IMR-90 (cell line): ENCODE measurements around the gene PLSCR5. TPM values are rescaled to one million over a fixed set of nuclear protein-coding genes. Genes with fewer than 3 reads are reported as not detected.
A peak's percentile ranks its signal among the peaks of the same experiment; 100 is the strongest.

Experiments
- ATAC-seq: fragments of 200-7000 bp; cut with Tn5 transposase; 2 replicates; pipeline ENCODE4 v1.9.1; 2020; ENCODE audit warnings: low read depth, mild to moderate bottlenecking, moderate library complexity
- BruUV-seq: library from RNA; stranded (reverse); fragments of 400-500 nt; replicated peaks from 2 replicates; lab custom pipeline; 2021; lab: Mats Ljungman, UMichigan
- CTCF ChIA-PET: fragments of 300-600 bp; formaldehyde crosslinking; extraction: SDS; loops from one replicate; lab custom pipeline; 2021; ENCODE audit warnings: antibody characterized with exemption; lab: Yijun Ruan, JAX
- POLR2A ChIA-PET: fragments of 300-600 bp; sonication (Branson Sonifier 250); formaldehyde crosslinking; loops from one replicate; lab custom pipeline; 2022; ENCODE audit warnings: antibody characterized with exemption; ENCODE audit not compliant: unreplicated experiment; lab: Charles Lee
- DNase-seq: peaks from one replicate; pipeline ENCODE4 v3.0.0; 2013
- H2AFZ ChIP-seq: replicated peaks from 2 replicates; pipeline ENCODE3; 2013; ENCODE audit warnings: low read length, mild to moderate bottlenecking; ENCODE audit not compliant: poor library complexity
- H2AK5ac ChIP-seq: 2 replicates; pipeline ENCODE4 v1.6.1; 2013; ENCODE audit warnings: low read depth, low read length, inconsistent platforms
- H2AK9ac ChIP-seq: replicated peaks from 2 replicates; pipeline ENCODE3; 2013; ENCODE audit warnings: mild to moderate bottlenecking, low read depth, low read length, moderate library complexity; ENCODE audit not compliant: poor library complexity
- H2BK120ac ChIP-seq: 2 replicates; pipeline ENCODE4 v1.6.1; 2013; ENCODE audit warnings: low read depth, low read length, inconsistent platforms
- H2BK15ac ChIP-seq: 3 replicates; pipeline ENCODE4 v1.6.1; 2013; ENCODE audit warnings: low read depth, low read length, inconsistent platforms
- H2BK20ac ChIP-seq: 2 replicates; pipeline ENCODE4 v1.6.1; 2013; ENCODE audit warnings: low read depth, mild to moderate bottlenecking, inconsistent platforms, low read length, moderate library complexity
- H2BK5ac ChIP-seq: 2 replicates; pipeline ENCODE4 v1.6.1; 2013; ENCODE audit warnings: mild to moderate bottlenecking, low read depth, low read length, inconsistent platforms; ENCODE audit not compliant: poor library complexity, severe bottlenecking
- H3K14ac ChIP-seq: replicated peaks from 2 replicates; pipeline ENCODE4 v1.6.1; 2013; ENCODE audit warnings: low read depth, low read length, inconsistent platforms
- H3K18ac ChIP-seq: 2 replicates; pipeline ENCODE4 v1.6.1; 2013; ENCODE audit warnings: low read depth, low read length, control low read depth
- H3K23ac ChIP-seq: 2 replicates; pipeline ENCODE4 v1.6.1; 2013; ENCODE audit warnings: low read depth, low read length, inconsistent platforms
- H3K27ac ChIP-seq: 2 replicates; pipeline ENCODE4 v1.5.1; 2013; ENCODE audit warnings: mild to moderate bottlenecking, control low read depth, low read length; ENCODE audit not compliant: insufficient read depth
- H3K27me3 ChIP-seq: 2 replicates; pipeline ENCODE4 v1.6.1; 2013; ENCODE audit warnings: low read length; ENCODE audit not compliant: control insufficient read depth, insufficient read depth
- H3K36me3 ChIP-seq: 2 replicates; pipeline ENCODE4 v1.6.1; 2013; ENCODE audit warnings: low read length, mixed read lengths; ENCODE audit not compliant: control insufficient read depth, insufficient read depth
- H3K4ac ChIP-seq: 2 replicates; pipeline ENCODE4 v1.6.1; 2013; ENCODE audit warnings: low read depth, low read length, inconsistent platforms
- H3K4me1 ChIP-seq: 2 replicates; pipeline ENCODE4 v1.6.1; 2013; ENCODE audit warnings: low read length, mixed read lengths; ENCODE audit not compliant: control insufficient read depth, insufficient read depth
- H3K4me2 ChIP-seq: 2 replicates; pipeline ENCODE4 v1.6.1; 2013; ENCODE audit warnings: low read depth, mild to moderate bottlenecking, control low read depth, low read length, moderate library complexity
- H3K4me3 ChIP-seq: 2 replicates; pipeline ENCODE4 v1.5.1; 2013; ENCODE audit warnings: low read depth, mild to moderate bottlenecking, control low read depth, low read length, moderate library complexity; ENCODE audit not compliant: insufficient read depth
- H3K56ac ChIP-seq: 2 replicates; pipeline ENCODE4 v1.6.1; 2013; ENCODE audit warnings: low read length, inconsistent platforms; ENCODE audit not compliant: insufficient read depth; ENCODE audit errors: extremely low read depth
- H3K79me1 ChIP-seq, 2 experiments: 2 replicates each; pipeline ENCODE4 v1.6.1; 2013; ENCODE audit warnings: low read length in 2 of 2, inconsistent platforms in 1 of 2, low read depth in 1 of 2
- H3K9ac ChIP-seq: 2 replicates; pipeline ENCODE4 v1.6.1; 2013; ENCODE audit warnings: low read depth, low read length, control low read depth
- H3K9me1 ChIP-seq: 2 replicates; pipeline ENCODE4 v1.6.1; 2013; ENCODE audit warnings: low read length, inconsistent platforms; ENCODE audit not compliant: insufficient read depth
- H3K9me3 ChIP-seq: 2 replicates; pipeline ENCODE4 v1.6.1; 2013; ENCODE audit warnings: low read length; ENCODE audit not compliant: control insufficient read depth, insufficient read depth
- H4K20me1 ChIP-seq: 2 replicates; pipeline ENCODE4 v1.6.1; 2013; ENCODE audit warnings: low read length, inconsistent platforms; ENCODE audit not compliant: insufficient read depth
- H4K5ac ChIP-seq: 2 replicates; pipeline ENCODE4 v1.6.1; 2013; ENCODE audit warnings: mild to moderate bottlenecking, low read depth, low read length, control low read depth
- H4K8ac ChIP-seq, 2 experiments: 2 replicates each; pipeline ENCODE4 v1.6.1; 2013; ENCODE audit warnings: low read depth in 2 of 2, low read length in 2 of 2, control low read depth in 1 of 2, inconsistent platforms in 1 of 2
- H4K91ac ChIP-seq: 2 replicates; pipeline ENCODE4 v1.6.1; 2013; ENCODE audit warnings: low read depth, low read length, inconsistent platforms; ENCODE audit not compliant: insufficient read depth
- BHLHE40 ChIP-seq: fragments of 150-350 bp; IDR thresholded peaks from 2 replicates; pipeline ENCODE4 v1.6.1; 2016; ENCODE audit warnings: mild to moderate bottlenecking, low read depth, low read length
- CEBPB ChIP-seq: IDR thresholded peaks from 2 replicates; pipeline ENCODE4 v1.6.1; 2012; ENCODE audit warnings: low read depth, low read length, improper control_type of control experiment
- CHD1 ChIP-seq: IDR thresholded peaks from 2 replicates; pipeline ENCODE4 v1.6.1; 2012; ENCODE audit warnings: low read depth, low read length, improper control_type of control experiment
- ELK1 ChIP-seq: fragments of 150-350 bp; IDR thresholded peaks from 2 replicates; pipeline ENCODE4 v1.6.1; 2016; ENCODE audit warnings: low read depth, mild to moderate bottlenecking, low read length, moderate library complexity, borderline replicate concordance
- FOS ChIP-seq: fragments of 150-350 bp; IDR thresholded peaks from 2 replicates; pipeline ENCODE4 v1.6.1; 2016; ENCODE audit warnings: low read depth, low read length
- MAFK ChIP-seq: IDR thresholded peaks from 2 replicates; pipeline ENCODE4 v1.6.1; 2012; ENCODE audit warnings: low read depth, low read length, improper control_type of control experiment
- MAZ ChIP-seq: IDR thresholded peaks from 2 replicates; pipeline ENCODE4 v1.6.1; 2012; ENCODE audit warnings: low read depth, mild to moderate bottlenecking, low read length, improper control_type of control experiment, moderate library complexity, borderline replicate concordance
- MXI1 ChIP-seq: IDR thresholded peaks from 2 replicates; pipeline ENCODE4 v1.6.1; 2012; ENCODE audit warnings: low read depth, mild to moderate bottlenecking, low read length, moderate library complexity, borderline replicate concordance
- NFE2L2 ChIP-seq: fragments of 150-350 bp; IDR thresholded peaks from 2 replicates; pipeline ENCODE4 v1.6.1; 2016; ENCODE audit warnings: low read depth, mild to moderate bottlenecking, low read length
- POLR2A ChIP-seq: IDR thresholded peaks from 2 replicates; pipeline ENCODE4 v1.6.1; 2012; ENCODE audit warnings: mild to moderate bottlenecking, low read depth, low read length
- RAD21 ChIP-seq: IDR thresholded peaks from 2 replicates; pipeline ENCODE4 v1.6.1; 2012; ENCODE audit warnings: low read length, improper control_type of control experiment
- RCOR1 ChIP-seq: IDR thresholded peaks from 2 replicates; pipeline ENCODE4 v1.6.1; 2012; ENCODE audit warnings: mild to moderate bottlenecking, low read length, improper control_type of control experiment; ENCODE audit not compliant: insufficient replicate concordance
- RFX5 ChIP-seq: IDR thresholded peaks from 2 replicates; pipeline ENCODE4 v1.8.0; 2012; ENCODE audit warnings: low read depth, mild to moderate bottlenecking, low read length, moderate library complexity
- SMC3 ChIP-seq: fragments of 150-350 bp; IDR thresholded peaks from 2 replicates; pipeline ENCODE4 v1.6.1; 2016; ENCODE audit warnings: low read depth, mild to moderate bottlenecking, antibody characterized with exemption, low read length, moderate library complexity
- dilution Hi-C: fragments of 300-500 bp; cut with HindIII; formaldehyde crosslinking; loops from one replicate; pipeline ENCODE4 v1.14.3; 2018; ENCODE audit warnings: low sequenced_read_pairs; ENCODE audit not compliant: unreplicated experiment
- in situ Hi-C: fragments of 300-500 bp; cut with MboI; formaldehyde crosslinking; loops from 3 replicates; pipeline ENCODE4 v1.14.3; 2019; ENCODE audit warnings: low sequenced_read_pairs, inconsistent platforms, mixed read lengths
- intact Hi-C: fragments of 100-400 bp; cut with micrococcal nuclease; formaldehyde crosslinking; loops from 2 replicates; pipeline ENCODE4 v1.10.0; 2022
- polyA plus RNA-seq, 3 experiments: library from polyadenylated mRNA; depleted of rRNA; stranded (reverse); fragments of >200 nt; gene quantifications; 2 replicates each; pipeline ENCODE4 v1.2.3, GENCODE V29; 2012; ENCODE audit warnings: low replicate concordance in 1 of 3
- total RNA-seq: library from RNA; depleted of rRNA; stranded (reverse); fragments of >200 nt; gene quantifications from 2 replicates; pipeline ENCODE4 v1.2.3, GENCODE V29; 2012
- TF ChIP-seq, protein P1 (sequence below): fragments of 150-350 bp; IDR thresholded peaks from 2 replicates; pipeline ENCODE4 v1.6.1; 2017; ENCODE audit warnings: mild to moderate bottlenecking, antibody characterized with exemption, low read length, low read depth
- TF ChIP-seq, protein P2 (sequence below): conservative IDR thresholded peaks from 2 replicates; pipeline ENCODE4 v1.5.1; 2012; ENCODE audit warnings: mild to moderate bottlenecking, low read depth, low read length, improper control_type of control experiment

The PLSCR5 gene
- total and polyA plus RNA-seq, 2 of the 4 experiments (the other 2 are of a cell fraction): not detected

DNA sequence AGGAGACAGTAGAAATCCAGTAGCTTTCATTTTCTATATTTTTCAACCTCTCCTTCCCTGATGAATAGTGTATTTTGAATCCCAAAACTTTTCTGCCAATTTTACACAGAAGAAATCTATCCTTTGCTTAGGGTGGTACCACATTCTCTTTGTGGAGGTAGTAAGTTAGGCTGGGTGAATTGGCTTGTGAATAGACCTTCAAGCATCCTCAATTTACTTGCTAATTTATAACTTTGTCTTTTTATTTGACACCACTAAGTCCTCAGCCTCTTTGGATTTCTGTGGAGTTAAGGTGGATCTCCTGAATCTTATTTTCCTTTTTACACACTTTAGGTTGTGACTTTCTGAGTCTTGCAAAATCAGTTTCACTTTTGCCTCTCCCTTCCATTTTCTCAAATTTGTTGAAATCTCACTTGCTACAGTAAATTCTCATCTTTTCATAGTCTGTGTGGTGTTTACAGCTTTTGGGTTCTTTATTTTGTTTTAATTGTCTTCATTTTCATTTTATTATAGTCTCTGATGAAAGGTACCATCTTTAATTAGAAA, 55.0 kb downstream of the PLSCR5 start:
- H3K14ac ChIP-seq: 0 out of 2 replicates have a peak overlapping the region, but pooled peaks have one; percentile 0
- no peak overlapping the region for H2AK9ac ChIP-seq
- ATAC-seq (no peak), DNase-seq (peak; percentile 15)
- H3K23ac ChIP-seq: 0 out of 2 replicates have a peak overlapping the region, but pooled peaks have one; percentile 5
- H3K9me3 ChIP-seq: no peaks in the 10 kb centered on the region
- peak overlapping the region; percentile 23 for H4K5ac ChIP-seq
- no peaks in the 10 kb centered on the region for H3K9me1 ChIP-seq
- ChIA-PET POLR2A (no interaction called here), CTCF (interaction anchor here (0.6 kb wide), 1 partner anchor 20 kb away, joined by 3 read pairs; no protein-coding TSS in a partner anchor)
- H3K56ac ChIP-seq: no peak overlapping the region
- no peak overlapping the region for H2AFZ ChIP-seq
- H2AK5ac ChIP-seq: no peak overlapping the region
- no peaks in the 10 kb centered on the region for H3K36me3 ChIP-seq
- H3K27me3 ChIP-seq: no peaks in the 10 kb centered on the region
- peaks cover 0 to 6% of the 10 kb centered on the region in 2 experiments; a peak in 1 of 4 replicates for H3K79me1 ChIP-seq
- H2BK20ac ChIP-seq: peak overlapping the region; percentile 57; the same call in 1 of the 2 replicates
- H3K9ac ChIP-seq: no peak overlapping the region
- H3K4me2 ChIP-seq: peak overlapping the region; percentile 63; the same call in 1 of the 2 replicates
- 0 out of 3 replicates have a peak overlapping the region, but pooled peaks have one; percentile 20 for H2BK15ac ChIP-seq
- H3K4ac ChIP-seq: no peak overlapping the region
- no peak overlapping the region for H3K4me3 ChIP-seq
- dilution Hi-C loops (no loop called here), in situ Hi-C loops (no loop called here), intact Hi-C loops (no loop called here)
- peaks cover 2% of the 10 kb centered on the region for H3K4me1 ChIP-seq
- no peak overlapping the region for H2BK5ac ChIP-seq
- no peak overlapping the region for H4K91ac ChIP-seq
- peak overlapping the region; percentile 39; the same call in 1 of the 2 replicates for H2BK120ac ChIP-seq
- H3K18ac ChIP-seq: peak overlapping the region; percentile 66; the same call in 1 of the 2 replicates
- no peak overlapping the region for H4K8ac ChIP-seq
- TF ChIP-seq RFX5: no peak
- TF ChIP-seq NFE2L2: no peak
- TF ChIP-seq, protein P1, sequence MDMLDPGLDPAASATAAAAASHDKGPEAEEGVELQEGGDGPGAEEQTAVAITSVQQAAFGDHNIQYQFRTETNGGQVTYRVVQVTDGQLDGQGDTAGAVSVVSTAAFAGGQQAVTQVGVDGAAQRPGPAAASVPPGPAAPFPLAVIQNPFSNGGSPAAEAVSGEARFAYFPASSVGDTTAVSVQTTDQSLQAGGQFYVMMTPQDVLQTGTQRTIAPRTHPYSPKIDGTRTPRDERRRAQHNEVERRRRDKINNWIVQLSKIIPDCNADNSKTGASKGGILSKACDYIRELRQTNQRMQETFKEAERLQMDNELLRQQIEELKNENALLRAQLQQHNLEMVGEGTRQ: no peak
- TF ChIP-seq RCOR1: no peak
- no peak for TF ChIP-seq CEBPB
- no peak for TF ChIP-seq MAZ
- TF ChIP-seq POLR2A: no peak
- TF ChIP-seq BHLHE40: no peak
- TF ChIP-seq RAD21: no peak
- TF ChIP-seq MXI1: no peak
- no peak for TF ChIP-seq SMC3
- no peak for TF ChIP-seq ELK1
- TF ChIP-seq CHD1: no peak
- TF ChIP-seq, protein P2, sequence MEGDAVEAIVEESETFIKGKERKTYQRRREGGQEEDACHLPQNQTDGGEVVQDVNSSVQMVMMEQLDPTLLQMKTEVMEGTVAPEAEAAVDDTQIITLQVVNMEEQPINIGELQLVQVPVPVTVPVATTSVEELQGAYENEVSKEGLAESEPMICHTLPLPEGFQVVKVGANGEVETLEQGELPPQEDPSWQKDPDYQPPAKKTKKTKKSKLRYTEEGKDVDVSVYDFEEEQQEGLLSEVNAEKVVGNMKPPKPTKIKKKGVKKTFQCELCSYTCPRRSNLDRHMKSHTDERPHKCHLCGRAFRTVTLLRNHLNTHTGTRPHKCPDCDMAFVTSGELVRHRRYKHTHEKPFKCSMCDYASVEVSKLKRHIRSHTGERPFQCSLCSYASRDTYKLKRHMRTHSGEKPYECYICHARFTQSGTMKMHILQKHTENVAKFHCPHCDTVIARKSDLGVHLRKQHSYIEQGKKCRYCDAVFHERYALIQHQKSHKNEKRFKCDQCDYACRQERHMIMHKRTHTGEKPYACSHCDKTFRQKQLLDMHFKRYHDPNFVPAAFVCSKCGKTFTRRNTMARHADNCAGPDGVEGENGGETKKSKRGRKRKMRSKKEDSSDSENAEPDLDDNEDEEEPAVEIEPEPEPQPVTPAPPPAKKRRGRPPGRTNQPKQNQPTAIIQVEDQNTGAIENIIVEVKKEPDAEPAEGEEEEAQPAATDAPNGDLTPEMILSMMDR: no peak
- no peak for TF ChIP-seq MAFK
- TF ChIP-seq FOS: no peak
- BruUV-seq: no TSS peak
- H4K20me1 ChIP-seq: no peaks in the 10 kb centered on the region
- H3K27ac ChIP-seq: no peak overlapping the region
